Endometrium (tissue), 2 donors: Measurements from ENCODE around the gene ARHGAP4.

Source experiments
- FAIRE-seq: peaks from 2 replicates; lab custom pipeline; 2012; peaks lifted over from hg19 to GRCh38; lab: Jason Lieb, UNC
- donor health status: control.
- donor health status: control.

ARHGAP4 gene

DNA sequence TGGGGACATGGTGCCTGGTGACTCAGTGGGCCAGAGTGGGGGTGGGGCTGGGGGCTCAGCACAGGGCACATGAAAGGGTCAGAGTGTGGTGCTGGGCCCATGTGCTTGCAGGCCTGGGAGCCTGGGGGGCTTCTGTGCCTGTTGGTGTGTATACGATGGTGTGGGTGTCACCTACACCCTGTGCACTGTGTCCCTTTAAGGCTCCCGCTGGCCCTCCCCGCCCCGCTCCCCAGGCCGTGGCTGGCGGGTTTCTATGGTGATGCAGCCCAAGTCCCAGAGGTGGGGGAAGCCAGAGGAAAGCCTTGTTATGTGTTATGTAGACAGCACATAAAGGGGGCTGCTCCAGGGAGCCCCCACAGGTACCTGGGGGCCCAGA lies 45.6 kb downstream of the ARHGAP4 start:
- FAIRE-seq = no peak

DNA sequence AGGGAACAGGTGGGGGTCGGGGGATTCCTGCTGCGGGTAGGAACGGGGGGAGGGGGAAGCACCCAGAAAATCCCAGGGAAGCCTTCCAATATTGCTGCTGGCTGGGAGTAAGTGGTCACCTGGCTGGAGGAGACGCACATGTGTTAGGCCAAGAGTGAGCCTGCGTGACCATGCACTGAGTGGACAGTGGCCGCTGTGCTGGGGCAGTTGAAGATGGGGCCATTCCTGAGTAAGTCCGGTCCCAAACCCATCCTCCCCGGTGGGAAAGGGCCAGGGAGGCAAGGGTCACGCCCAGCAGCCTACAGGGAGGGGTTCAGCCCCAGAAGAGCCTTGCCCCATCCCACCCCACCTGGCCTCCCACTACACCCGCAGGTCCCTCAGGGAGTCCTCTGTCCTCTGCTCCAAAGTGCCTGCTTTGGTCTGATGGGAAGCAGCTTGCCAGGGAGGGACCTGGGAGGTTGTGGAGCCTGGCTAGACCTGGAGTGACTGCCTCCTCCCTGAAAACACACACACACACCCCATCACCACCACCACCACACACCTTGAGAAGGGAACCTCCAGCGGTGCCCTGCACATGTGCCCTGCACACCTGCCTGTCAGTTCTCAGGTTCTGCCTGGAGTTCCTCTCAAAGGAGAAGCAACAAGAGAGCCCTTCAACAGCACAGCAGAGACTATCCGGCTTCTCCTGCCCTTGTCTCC lies 46.2 kb downstream of the ARHGAP4 start:
- FAIRE-seq = no peak

DNA sequence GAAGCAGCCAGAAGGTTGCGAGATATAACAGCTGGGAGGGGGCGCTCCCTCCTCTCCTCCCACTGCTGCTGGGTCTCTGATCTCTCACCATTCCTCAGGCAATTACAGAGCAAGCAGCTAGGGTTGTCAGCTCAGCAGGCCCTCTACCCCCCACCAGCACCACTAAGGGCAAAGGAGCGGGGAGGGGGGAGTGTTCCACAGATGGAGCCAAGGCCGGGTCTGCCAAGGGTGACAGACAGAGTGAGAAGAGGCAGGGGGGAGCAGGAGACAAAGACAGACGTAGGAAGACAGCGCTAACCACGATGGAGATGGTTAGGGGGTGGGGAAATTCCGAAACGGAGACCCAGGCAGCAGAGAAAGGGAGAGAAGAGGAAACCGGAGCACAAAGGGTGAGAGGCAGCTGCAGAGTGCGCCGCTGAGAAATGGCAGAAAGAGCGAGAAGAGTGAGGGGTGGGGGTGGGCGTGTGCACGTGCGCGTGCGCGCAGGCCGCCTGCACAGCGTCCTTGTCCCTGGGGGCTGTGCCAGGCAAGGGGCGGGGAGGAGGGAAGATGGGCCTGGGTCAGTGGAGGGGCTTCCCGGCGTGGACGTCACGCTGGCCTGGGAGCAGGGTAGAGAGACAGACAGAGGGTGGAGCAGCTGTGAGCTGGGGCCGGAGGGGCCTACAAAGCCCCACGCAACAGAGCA lies 47.0 kb downstream of the ARHGAP4 start:
- FAIRE-seq = no peak

DNA sequence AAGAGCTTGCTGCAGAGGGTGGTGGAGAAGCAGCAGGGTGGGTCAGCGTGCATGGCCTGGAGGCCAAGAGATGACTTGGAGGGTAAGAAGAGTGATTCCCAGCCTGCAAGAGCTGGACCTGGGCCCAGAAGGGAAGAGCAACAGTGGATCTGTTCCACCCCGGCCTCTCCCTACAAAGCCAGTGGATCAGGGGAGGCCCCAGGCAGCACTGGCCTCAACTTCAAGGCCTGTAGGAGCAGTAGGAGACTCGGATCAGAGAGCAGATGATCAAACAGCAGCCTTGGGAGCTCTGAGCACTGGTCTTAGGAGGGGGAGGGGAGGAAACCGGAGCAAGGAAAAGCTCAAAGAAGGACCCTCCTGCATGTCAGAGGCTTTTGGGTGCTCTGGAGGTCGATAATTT lies 47.7 kb downstream of the ARHGAP4 start:
- no peak for FAIRE-seq

DNA sequence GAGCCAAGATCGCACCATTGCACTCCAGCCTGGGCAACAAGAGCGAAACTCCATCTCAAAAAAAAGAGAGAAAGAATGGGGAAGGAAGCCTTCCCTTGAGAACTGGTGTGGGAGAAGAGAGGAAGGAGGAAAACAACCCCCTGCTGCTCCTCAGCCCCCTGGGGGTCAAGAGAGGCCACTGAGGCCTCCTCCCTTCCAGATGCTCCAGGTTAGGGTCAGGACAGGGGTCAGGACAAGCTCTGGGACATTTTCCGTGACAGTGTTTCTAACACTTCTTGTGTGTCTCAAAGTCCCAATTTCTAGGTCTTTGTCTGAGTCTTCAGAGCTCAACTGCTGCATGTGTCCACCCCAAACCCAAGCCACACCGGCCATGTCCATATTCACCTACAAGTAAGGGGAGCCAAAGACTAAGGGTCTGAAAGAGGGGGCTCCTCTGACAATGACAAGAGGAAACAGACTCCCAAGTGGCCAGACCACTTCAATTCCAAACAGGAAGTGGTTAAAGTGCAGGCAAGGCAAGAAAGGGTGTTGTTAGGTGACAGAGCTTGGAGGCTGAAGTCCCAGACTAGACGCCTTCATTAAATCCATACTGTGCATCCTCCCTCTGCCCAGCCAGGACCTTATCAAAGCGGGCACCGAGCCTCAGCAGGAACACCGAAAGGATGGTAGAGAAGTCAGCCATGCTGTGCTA lies 48.3 kb downstream of the ARHGAP4 start:
- no peak for FAIRE-seq

DNA sequence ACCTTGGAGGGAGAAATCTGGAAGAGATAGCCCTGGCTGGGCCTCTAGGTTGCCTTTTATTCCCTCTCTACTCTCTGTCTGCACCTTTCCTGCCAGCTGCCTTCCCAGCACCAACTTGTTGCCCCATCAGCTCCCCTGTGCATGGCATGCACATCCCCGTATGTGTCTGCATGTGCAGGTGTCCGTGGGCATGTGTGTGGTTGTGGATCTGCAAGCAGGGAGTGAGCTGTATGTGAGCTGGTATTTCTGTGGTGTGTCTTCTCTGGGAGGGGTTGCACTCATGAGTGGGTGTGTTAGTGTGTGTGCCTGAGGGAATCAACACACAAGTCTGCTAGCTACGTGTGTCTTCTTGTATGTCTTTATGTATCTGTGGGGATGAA lies 50.0 kb downstream of the ARHGAP4 start:
- FAIRE-seq = no peak

DNA sequence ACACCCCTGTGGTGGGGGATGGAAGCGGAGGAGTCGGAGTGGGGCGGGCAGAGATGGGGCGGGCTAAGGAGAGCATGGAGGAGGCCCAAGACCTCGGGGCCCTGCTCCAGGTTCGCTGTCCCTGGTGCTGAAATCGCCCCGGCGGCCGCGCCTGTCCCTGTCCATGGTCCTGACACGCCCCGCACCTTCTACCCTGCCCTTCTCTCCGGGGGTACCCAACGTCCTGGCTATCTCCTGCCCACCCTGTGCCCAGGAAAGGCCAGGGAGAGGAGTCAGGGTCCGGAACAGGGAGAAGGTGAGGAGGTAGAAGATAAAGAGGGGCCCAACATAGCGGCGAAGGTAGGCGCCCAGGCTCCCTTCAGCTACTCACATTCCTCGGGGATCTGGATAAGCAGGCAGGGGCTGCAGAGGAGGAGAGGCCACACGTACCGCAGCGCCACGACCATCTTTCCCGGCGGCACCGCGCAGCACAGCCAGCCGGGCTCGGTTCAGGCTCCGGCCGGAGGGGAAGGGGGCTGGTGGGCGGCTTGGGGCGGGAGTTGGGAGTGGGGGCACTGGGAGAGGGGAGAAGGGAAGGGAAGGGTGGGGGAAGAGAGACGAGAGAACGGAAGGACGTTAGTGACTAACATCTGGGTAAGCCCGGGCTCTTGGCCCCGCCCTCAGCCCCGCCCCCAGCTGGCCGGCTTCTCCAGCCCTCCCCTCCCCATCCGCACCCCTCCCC lies 50.5 kb downstream of the ARHGAP4 start:
- FAIRE-seq = no peak

DNA sequence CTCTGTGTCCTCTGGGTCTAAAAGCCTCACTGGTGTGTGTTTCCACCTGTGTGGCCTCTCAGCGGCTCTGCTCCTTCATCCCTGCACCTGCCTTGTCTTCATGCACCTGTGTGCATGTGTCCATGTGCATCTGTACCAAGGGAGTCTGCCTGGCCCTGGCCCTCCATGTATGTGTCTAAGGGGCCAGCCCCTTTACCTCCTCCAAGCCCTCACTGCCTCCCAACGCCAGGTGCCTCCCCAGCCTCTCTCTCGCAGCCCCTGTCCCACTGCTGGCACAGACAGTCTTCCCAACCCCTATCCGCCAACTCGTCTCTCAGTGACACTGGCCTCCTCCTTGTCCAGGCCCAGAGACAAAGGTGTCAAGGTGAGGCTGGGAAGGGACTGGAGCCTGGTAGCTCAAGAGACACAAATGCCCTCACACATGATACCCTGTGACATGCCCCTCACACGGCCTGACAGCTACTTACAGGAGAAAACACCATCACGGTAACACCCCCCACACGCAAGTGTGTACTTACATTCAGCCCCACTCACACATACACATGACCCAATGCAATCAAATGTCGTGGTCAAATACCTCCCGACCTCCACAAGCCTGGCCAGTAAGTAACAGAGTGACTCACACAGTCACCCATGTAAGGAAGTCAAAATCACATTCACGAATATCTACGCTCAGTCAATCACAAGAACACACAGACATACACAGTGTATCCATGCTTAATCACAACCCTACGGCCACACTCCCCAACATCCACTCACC lies 51.5 kb downstream of the ARHGAP4 start:
- no peak for FAIRE-seq

DNA sequence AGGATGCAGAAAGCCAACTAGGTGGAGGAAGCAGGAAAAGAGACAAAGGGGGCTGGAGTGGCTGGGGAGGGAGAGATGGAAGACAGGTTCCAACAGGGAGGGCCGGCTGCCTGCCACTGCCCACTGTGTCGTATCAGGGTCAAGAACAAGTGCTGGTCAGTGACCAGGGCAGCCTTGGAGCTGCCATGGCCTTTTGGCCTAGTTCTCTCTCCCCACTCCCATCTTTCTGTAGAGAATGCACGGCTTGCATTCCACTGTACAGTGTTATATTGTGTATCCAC lies 52.0 kb downstream of the ARHGAP4 start:
- FAIRE-seq = no peak

DNA sequence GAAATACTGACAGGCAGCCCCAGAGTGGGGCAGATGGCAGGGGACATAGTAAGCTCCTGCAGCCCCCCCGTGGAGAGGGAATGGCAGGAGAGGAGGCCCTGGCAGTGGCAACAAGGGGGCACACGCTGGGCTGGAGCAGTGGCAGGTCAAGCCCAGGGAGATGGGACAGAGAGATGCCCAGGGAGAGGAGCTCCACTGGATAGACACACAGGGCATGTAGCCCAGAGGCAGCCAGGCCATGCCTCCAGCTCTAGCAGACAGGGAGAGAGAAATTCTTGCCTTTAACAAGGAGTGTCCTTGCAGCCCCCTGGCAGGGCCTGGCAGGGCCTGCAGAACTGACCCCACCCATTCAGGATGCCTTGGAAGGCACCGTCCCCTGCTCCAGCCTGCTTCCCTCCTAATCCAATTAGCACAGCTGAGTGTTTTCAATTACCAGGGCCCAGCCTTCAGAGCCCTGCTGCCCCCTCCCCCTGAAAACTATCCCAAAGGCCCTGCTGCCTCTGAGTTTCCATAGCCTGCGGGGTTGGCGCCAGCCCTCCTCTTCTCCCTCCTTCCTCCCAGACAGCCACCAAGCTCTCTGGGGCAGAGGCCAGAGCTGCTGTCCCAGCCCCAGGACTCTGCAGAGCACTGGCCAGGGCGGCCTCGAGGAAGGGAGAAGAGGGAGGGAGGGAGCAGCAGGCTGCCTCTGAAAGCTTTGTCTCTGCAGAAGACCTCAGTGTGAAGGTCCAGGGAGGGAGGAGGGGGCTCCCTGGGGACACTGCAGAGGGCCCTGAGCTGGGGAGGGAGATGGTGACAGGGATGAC lies 52.6 kb downstream of the ARHGAP4 start:
- no peak for FAIRE-seq

DNA sequence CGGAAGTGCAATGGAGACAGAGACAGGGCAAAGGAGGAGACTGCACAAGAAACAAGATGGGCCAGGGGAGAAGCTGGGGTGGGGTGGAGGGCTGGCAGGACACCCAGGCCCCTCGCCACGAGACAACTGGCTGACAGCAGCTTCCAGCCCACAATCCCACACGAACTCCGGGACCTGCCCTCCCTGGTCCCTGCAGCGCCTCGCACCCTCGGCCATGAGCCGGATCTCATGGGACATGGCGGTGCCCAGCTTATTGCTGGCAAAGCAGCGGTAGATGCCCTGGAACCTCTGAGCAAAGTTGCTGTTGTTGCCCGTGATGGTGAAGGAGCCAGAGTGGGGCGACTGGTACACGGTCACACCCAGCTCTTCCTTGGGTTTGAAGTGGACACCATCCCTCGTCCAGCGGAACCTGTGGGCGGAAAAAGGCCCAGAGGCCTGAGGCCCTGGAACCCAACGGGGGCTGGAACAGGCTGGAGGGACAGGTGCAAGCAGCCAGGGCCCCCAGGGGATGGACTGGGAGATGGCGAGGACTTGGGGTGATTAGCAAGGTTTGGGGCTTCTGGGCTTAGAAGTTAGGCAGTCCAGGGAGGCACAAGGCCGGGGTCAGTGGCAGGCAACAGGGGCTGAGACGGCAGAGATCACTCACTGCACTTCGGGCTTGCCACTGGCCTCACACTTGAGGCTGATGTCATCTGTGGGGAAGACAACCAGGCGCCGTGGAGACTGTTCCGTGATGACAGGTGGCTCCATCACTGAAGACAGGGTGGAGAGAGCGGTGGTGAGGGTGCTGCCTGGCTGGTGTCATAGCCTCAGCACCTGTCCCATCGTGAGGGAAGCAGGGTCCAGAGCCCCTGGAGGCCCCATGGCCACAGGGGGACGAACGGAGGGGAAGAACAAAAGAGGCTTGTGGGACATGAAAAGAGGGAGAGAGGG lies 53.9 kb downstream of the ARHGAP4 start:
- FAIRE-seq = no peak

DNA sequence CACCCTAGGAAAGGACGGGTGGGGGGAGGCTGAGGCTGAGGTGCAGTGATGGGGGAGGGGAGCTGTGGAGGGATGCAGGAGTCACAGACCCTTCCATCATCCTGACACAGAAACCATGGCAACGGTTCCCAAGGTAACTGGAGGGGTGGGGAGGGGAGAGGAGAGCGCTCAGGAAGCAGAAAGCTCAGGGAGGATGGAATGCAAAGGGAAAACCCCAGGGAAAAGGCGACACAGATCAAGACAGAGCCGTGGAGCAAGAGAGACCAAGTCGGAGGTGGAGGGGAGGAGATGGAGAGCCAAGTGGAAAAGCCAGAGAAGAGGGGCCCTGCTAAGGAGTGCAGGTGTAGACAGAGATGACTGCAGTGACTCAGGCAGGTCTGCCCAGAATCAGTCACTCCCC lies 54.6 kb downstream of the ARHGAP4 start:
- no peak for FAIRE-seq

DNA sequence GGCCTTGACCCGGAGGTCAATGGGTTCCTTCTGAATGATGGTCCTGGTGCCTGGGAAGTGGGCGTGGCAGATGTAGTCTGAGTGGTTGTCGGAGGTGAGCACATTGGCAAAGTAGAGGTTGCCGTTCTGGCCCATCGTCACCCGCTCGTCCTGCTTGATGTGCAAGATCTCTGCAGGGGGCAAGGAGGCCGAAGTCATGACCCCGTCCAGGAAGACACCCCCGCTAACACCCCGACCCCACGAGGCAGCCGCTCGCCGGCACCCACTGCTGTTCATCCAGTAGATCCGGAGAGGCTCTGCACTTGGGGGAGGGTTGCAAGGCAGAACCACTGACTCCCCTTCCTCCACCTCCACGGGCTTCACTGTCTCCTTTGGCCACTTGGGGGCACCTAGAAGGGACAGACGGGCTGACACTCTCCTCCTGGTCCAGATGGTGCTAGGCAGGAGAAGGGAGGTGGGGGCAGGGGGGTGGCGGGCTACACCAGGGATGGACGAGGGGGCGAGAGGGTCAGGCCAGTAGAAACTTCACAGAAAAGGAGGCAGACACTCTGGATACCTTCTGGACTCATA lies 55.2 kb downstream of the ARHGAP4 start:
- no peak for FAIRE-seq

DNA sequence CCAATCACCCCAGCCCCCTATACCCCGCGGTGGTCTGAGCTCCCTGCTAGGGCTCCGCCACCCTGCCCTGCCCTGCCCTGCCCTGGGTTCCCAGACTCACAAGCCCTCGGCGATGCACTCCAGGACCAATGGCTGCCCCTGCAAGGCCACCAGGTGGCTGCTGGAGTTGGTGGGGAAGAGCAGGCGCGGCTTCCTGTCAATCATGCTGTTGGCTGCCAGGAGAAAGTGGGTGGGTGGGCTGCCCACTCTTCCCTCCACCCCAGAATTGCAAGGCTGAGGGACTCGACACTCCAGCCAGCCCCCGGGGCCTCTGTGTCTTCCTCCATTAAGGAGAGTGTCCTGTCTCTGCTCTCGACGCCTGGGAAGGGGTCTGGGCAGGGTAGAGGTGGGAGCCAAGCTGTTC lies 55.8 kb downstream of the ARHGAP4 start:
- no peak for FAIRE-seq

DNA sequence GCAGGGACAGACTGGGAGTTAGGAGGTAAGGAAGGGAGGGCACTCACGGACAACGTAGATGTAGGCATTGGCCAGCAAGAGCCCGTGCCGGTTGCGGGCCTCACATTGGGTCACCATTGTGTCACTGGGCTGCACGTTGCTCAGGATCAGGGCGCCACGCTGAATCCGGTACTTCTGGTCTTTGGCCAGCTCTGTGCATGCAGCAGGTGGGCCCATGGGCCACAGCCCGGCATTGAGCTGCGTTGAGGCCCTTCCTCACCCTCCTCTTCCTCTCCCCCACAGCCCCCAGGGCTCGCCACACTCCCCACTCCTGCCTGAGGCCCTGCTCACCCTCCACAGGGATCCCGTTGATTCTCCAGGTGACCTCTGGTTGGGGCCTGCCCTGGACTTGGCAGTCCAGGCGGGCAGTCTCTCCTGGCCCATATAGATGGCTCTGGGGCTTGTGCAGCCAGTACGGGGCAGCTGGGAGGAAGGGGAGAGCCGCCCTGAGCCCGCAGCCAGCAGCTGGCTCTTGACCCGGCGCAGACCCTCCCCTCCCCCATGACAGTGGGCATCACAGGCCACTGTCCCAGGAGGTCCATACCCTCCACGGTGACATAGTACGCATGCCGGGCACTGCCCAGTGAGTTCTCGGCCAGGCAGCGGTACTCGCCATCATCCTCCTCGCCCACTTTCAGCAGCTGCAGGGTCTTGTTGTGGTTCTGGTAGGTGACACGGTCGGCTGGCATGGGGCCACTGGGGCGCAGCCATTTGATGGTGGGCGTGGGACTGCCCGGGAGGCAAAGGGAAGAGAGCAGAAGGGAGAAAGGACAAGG lies 56.4 kb downstream of the ARHGAP4 start:
- no peak for FAIRE-seq

DNA sequence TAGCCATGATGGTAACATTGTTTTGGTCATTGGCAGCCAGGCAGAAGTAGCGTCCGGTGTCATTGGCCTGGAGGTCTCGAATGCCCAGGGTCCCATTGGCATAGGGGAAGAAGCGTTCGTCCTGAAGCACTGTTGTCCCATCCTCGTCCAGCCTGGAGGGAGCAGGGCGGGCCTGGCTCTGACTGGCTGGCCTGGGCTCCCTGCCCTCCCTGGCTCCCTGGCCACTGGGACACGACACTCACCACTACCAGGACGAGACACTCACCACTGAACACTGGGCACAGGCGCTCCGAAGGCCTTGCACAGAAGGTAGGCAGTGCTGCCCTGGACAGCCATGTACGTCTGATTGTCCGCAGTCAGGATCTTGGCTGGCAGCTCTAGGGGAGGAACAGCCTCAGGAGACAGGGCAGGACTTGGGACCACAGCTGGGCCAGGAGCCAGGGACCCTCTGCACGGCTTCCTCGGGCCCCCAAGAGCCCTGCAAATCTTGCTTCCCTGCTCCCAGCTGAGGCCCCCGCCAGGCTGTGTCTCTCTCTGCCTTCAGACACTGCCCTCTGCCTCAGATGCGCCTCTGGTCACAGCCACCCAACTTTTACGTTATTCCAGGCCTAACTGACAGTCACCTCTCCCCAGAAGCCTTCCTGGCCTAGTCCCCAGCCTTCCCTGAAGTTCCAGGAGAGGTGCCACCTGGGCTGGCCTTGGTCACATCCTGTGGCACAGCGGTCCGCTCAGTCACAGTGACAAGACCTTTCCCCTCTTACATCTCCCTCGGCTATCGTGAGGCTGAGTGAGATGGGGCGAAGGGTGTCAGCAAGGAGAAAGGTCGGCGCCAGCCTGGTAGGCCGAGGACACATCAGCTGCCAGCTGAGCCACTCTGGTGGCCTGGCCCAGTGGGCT lies 57.2 kb downstream of the ARHGAP4 start:
- no peak for FAIRE-seq

DNA sequence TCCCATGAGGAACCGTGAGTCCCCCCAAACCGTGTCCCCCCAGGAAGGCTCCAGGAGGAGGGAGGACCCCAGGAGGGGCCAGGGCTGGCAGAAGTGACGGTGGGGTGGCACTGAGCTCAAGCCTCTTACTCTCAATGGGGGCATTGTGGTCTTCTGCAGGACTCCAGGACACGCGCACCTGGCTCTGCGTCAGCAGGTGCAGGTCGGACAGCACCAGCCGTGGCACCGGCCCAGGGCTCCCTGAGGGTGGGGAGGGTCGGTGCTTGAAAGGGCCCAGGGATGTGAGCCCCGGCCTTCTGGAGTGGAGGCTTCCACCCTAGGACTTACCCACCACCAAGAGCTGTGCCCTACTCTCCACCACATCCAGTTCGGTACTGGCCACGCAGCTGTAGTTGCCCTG lies 58.4 kb downstream of the ARHGAP4 start:
- FAIRE-seq = no peak

DNA sequence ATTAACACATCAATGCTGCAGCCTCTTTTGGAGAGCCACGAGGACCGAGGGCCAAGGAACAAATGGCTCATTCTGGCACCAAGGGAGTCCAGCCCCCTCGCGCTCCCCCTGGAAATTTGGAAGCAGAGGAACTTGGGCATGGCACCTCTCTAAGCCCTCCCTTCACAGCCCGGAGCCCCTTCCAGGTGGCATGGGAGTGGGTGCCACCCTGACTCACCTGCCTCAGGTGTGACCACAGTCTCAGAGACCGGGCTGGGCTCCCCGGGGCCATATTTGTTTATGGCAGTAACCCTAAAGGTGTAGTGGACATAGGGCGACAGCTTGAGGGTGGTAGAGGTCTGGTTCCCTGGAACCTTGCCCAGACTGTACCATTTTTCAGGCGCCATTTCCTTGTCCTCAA lies 58.9 kb downstream of the ARHGAP4 start:
- FAIRE-seq = no peak
